ENCODE data around the gene EIF4E1B.

EIF4E1B gene

GRCh38 chr5:176603091-176603490 lies 27.4 kb upstream of the EIF4E1B start:
- in situ Hi-C loops (cut with MboI; ENCODE audit: low sequenced_read_pairs) = no loop called here

GRCh38 chr5:176606032-176606431 lies 24.4 kb upstream of the EIF4E1B start:
- in situ Hi-C loops (cut with MboI; ENCODE audit: low sequenced_read_pairs) = no loop called here

GRCh38 chr5:176606875-176607274 lies 23.6 kb upstream of the EIF4E1B start:
- in situ Hi-C loops (cut with MboI; ENCODE audit: low sequenced_read_pairs) = no loop called here

GRCh38 chr5:176608142-176608705 lies 22.3 kb upstream of the EIF4E1B start:
- in situ Hi-C loops (cut with MboI; ENCODE audit: low sequenced_read_pairs) = no loop called here

- in situ Hi-C loops (cut with MboI; ENCODE audit: low sequenced_read_pairs) = no loop called here
These were observed 21.3 kb upstream of the EIF4E1B start for GRCh38 chr5:176608937-176609723.

GRCh38 chr5:176609724-176610434 lies 20.6 kb upstream of the EIF4E1B start, which contains the start of gene GPRIN1:
Gene GPRIN1 (minus strand): TSS chr5:176610156. CDS start chr5:176599834, 10,322 bp downstream.
- in situ Hi-C loops (cut with MboI; ENCODE audit: low sequenced_read_pairs) = no loop called here

GRCh38 chr5:176610435-176610773 lies 20.1 kb upstream of the EIF4E1B start:
- in situ Hi-C loops (cut with MboI; ENCODE audit: low sequenced_read_pairs) = no loop called here

- in situ Hi-C loops (cut with MboI; ENCODE audit: low sequenced_read_pairs) = no loop called here
These were observed 19.0 kb upstream of the EIF4E1B start for GRCh38 chr5:176611435-176611834.

- in situ Hi-C loops (cut with MboI; ENCODE audit: low sequenced_read_pairs) = no loop called here
These were observed 18.5 kb upstream of the EIF4E1B start for GRCh38 chr5:176612008-176612407.

GRCh38 chr5:176612855-176613254 lies 17.6 kb upstream of the EIF4E1B start:
- in situ Hi-C loops (cut with MboI; ENCODE audit: low sequenced_read_pairs) = no loop called here

- in situ Hi-C loops (cut with MboI; ENCODE audit: low sequenced_read_pairs) = no loop called here
These were observed 15.5 kb upstream of the EIF4E1B start for GRCh38 chr5:176614805-176615478.

- in situ Hi-C loops (cut with MboI; ENCODE audit: low sequenced_read_pairs) = no loop called here
These were observed 14.0 kb upstream of the EIF4E1B start for GRCh38 chr5:176616511-176616910.

- in situ Hi-C loops (cut with MboI; ENCODE audit: low sequenced_read_pairs) = no loop called here
These were observed 11.7 kb upstream of the EIF4E1B start for GRCh38 chr5:176618783-176619182.

GRCh38 chr5:176619203-176619568 lies 11.3 kb upstream of the EIF4E1B start:
- in situ Hi-C loops (cut with MboI; ENCODE audit: low sequenced_read_pairs) = no loop called here

- in situ Hi-C loops (cut with MboI; ENCODE audit: low sequenced_read_pairs) = no loop called here
These were observed 10.7 kb upstream of the EIF4E1B start for GRCh38 chr5:176619569-176620332.

- in situ Hi-C loops (cut with MboI; ENCODE audit: low sequenced_read_pairs) = no loop called here
These were observed 10.0 kb upstream of the EIF4E1B start for GRCh38 chr5:176620333-176620981.

- in situ Hi-C loops (cut with MboI; ENCODE audit: low sequenced_read_pairs) = no loop called here
These were observed 8.8 kb upstream of the EIF4E1B start for GRCh38 chr5:176621661-176622079.

- in situ Hi-C loops (cut with MboI; ENCODE audit: low sequenced_read_pairs) = no loop called here
These were observed 6.3 kb upstream of the EIF4E1B start for GRCh38 chr5:176624142-176624541.

GRCh38 chr5:176624938-176625337 lies 5.5 kb upstream of the EIF4E1B start:
- in situ Hi-C loops (cut with MboI; ENCODE audit: low sequenced_read_pairs) = no loop called here

GRCh38 chr5:176625512-176625911 lies 5.0 kb upstream of the EIF4E1B start:
- in situ Hi-C loops (cut with MboI; ENCODE audit: low sequenced_read_pairs) = no loop called here
